RKO (cell line): Measurements from ENCODE around the gene FBXL12.
"Not testable (repeated sequence)": the region's sequence is repeated elsewhere in the genome, so short reads cannot be mapped to it uniquely, and the experiment has no call there.

Source experiments
- DNase-seq: peaks from one replicate; pipeline ENCODE4 v3.0.0-alpha.2; 2016; ENCODE audit warnings: low spot score

The FBXL12 gene

DNA sequence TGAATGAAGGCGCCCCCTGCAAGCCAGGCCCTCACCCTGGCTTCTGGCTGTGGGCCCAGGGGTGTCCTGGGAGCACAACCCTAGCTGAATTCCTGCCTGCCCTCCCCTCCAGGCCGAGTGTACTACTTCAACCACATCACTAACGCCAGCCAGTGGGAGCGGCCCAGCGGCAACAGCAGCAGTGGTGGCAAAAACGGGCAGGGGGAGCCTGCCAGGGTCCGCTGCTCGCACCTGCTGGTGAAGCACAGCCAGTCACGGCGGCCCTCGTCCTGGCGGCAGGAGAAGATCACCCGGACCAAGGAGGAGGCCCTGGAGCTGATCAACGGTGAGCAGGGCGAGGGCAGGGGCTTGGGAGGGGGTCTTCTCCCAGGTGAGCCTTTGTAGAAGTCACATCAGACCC lies 19.4 kb upstream of the FBXL12 start:
- DNase-seq, result no peak

- peak; percentile 76 for DNase-seq
Observed at GRCh38 chr19:9836021-9836420, 17.1 kb upstream of the FBXL12 start.

- no peak for DNase-seq
Observed at GRCh38 chr19:9835507-9835949, 16.6 kb upstream of the FBXL12 start.

- DNase-seq, result peak; percentile 98
Observed at GRCh38 chr19:9834726-9835506, 16.0 kb upstream of the FBXL12 start, which contains the start of gene PIN1. PIN1 (plus strand) TSS chr19:9835318; CDS start chr19:9835345, 27 bp downstream.

DNA sequence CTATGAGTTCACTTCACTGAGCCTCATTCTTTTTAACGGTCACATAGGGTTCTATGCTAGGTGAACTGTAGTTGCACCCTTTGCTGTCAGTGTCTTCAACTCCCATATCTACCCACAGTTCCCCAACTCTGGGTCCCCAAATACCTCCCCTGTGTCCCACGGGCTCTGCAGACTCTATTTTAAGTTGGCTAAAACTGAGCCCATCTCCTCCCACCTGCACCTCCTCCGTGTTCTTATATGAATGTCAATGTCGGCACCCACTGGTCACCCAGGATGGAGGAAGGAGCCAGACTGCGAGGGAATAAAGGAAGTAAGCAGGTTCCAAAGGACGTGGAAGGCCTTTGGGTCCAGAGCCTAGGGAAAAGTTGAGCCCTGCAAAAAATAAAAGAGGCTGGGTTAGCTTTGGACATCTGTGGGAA lies 15.4 kb upstream of the FBXL12 start:
- DNase-seq, result no peak

DNA sequence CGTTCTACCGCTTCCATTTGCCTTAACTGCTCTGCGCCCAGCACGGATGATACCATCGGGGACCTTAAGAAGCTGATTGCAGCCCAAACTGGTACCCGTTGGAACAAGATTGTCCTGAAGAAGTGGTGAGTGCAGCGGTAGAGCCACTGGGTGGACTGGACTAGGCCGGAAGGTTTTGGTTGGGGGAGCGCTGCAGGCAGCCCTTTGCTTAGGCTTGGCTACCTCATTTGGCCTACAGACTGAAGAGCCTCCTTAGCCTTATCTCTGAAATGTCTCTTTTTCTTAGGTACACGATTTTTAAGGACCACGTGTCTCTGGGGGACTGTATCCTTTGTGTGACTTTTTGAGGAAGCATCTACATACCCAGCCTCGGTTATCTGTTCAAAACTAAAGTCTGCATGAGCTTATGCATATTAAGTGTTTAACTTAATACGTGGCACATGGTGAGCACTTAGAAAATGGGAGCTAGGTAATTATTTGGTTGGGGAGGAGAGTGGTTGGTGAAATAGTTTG lies 9.7 kb upstream of the FBXL12 start:
- DNase-seq, result peak; percentile 41

- peak; percentile 91 for DNase-seq
Observed at GRCh38 chr19:9827289-9828238, 8.7 kb upstream of the FBXL12 start, which contains the start of gene UBL5. UBL5 (plus strand) TSS chr19:9827918; CDS start chr19:9828338, 420 bp downstream.

GRCh38 chr19:9823816-9824215 lies 4.9 kb upstream of the FBXL12 start:
- DNase-seq, result no peak

- DNase-seq, result not testable (repeated sequence)
Observed at GRCh38 chr19:9820034-9820433, 1.2 kb upstream of the FBXL12 start.

GRCh38 chr19:9819596-9819909 lies 674 bp upstream of the FBXL12 start:
- no peak for DNase-seq

DNA sequence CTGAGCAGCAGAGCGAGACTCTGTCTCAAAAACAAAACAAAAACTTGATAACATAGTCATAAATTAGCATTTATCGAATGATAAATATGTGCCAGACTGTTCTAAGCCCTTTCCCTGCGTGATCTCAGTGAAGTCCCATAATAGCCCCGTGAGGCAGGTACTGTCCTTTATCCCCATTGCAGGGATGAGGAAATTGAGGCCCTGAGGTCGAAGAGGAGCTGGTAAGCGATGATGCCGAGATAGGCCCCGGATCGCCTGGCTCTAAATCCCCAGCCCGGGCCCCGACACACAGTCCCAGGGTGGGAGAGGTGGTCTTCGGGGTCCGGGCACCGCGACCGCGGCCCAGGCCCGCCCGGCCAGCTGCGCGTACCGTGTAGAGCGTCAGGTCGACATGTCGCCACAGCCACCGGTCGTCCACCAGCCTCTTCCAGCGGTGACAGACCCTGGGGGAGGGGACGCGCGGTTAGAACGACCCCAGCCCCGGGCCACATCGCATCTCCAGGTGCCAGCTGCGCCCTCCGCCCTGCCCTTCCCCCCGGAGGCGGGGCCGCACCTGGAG lies 625 bp downstream of the FBXL12 start:
- DNase-seq, result no peak

DNA sequence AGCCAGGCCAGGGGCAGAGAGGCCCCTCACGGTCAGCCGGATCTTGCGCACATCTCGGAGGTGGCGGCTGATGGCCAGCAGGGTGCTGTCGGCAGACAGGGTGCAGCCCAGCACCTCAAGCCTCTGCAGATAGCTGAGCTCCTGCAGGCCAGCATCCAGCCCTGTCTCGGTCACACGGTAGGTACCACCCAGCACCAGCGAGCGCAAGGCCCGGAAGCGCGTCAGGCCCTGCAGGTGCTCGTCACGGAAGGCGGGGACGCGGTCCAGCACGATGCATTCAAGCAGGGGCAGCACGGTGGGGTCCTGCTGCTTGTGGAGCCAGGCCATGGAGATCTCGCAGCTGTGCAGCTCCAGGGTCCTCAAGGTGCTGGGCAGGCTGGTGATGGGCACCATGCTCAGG lies 7.7 kb downstream of the FBXL12 start:
- no peak for DNase-seq

- no peak for DNase-seq
Observed at GRCh38 chr19:9808855-9809824, 9.7 kb downstream of the FBXL12 start.

GRCh38 chr19:9806803-9807202 lies 12.1 kb downstream of the FBXL12 start:
- DNase-seq, result no peak

DNA sequence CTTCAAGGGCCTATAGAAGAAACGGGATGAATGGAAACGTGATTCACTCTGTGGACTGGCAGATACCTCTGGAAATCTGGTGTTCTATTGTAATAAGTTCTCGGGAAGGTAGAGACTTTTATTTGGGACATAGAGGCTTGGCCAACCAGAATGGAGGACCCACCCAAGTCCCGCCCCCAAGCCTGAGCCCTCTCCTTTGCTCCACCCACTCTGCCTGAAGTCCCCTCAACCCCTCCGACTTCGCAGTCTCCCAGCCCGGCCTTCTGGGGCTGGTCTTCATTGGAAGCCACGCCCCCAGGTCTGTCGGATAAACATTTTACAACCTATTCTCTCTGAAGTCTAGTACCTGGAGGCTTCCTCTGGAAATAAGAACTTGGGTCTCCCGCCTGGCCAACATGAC lies 16.9 kb downstream of the FBXL12 start:
- DNase-seq, result no peak

GRCh38 chr19:9799162-9799561 lies 19.7 kb downstream of the FBXL12 start:
- no peak for DNase-seq

GRCh38 chr19:9797871-9798270 lies 21.0 kb downstream of the FBXL12 start:
- no peak for DNase-seq

DNA sequence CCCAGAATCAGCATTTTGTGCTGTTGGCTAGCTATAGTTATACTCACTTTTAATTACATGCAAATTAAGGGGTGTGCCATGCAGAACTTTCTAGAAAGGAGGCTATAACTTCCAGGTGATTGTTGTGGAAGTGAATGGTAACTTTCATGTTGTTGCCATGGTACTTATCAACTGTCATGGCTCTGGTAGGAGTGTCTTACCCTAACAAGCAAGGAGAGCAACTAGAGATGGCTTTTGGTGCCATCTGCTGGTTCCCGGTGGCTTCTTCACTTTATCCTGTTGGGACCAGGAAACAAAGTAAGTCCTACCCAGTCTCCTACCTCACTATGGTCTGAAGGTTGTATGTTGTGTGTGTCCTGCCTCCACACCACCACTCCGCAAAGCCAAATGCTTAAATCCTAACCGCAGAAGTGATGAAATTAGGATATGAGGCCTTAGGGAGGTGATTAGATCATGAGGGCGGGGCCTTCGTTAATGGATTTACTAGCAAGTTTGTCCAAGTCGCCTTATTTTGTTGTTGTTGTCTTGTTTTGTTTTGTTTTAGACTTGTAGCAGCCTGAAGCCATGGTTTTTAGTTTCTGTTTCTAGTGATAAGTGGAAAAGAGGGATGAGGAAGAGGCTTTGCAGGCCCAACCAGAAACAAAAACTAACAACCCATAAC lies 22.6 kb downstream of the FBXL12 start:
- peak; percentile 92 for DNase-seq

- DNase-seq, result no peak
Observed at GRCh38 chr19:9793071-9793591, 25.7 kb downstream of the FBXL12 start.
